GM12874 (cell line): Measurements from ENCODE around the gene HOXB6.

Experiments
- TF ChIP-seq, protein P1 (sequence below): IDR thresholded peaks from 2 replicates; pipeline ENCODE4 v1.5.1; 2011; ENCODE audit warnings: low read depth, mild to moderate bottlenecking, control low read depth, low read length, moderate library complexity; ENCODE audit not compliant: insufficient read depth

Gene HOXB6

GRCh38 chr17:48596735-48597527 lies 7.9 kb downstream of the HOXB6 start:
- TF ChIP-seq, protein P1, sequence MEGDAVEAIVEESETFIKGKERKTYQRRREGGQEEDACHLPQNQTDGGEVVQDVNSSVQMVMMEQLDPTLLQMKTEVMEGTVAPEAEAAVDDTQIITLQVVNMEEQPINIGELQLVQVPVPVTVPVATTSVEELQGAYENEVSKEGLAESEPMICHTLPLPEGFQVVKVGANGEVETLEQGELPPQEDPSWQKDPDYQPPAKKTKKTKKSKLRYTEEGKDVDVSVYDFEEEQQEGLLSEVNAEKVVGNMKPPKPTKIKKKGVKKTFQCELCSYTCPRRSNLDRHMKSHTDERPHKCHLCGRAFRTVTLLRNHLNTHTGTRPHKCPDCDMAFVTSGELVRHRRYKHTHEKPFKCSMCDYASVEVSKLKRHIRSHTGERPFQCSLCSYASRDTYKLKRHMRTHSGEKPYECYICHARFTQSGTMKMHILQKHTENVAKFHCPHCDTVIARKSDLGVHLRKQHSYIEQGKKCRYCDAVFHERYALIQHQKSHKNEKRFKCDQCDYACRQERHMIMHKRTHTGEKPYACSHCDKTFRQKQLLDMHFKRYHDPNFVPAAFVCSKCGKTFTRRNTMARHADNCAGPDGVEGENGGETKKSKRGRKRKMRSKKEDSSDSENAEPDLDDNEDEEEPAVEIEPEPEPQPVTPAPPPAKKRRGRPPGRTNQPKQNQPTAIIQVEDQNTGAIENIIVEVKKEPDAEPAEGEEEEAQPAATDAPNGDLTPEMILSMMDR, result no peak

DNA sequence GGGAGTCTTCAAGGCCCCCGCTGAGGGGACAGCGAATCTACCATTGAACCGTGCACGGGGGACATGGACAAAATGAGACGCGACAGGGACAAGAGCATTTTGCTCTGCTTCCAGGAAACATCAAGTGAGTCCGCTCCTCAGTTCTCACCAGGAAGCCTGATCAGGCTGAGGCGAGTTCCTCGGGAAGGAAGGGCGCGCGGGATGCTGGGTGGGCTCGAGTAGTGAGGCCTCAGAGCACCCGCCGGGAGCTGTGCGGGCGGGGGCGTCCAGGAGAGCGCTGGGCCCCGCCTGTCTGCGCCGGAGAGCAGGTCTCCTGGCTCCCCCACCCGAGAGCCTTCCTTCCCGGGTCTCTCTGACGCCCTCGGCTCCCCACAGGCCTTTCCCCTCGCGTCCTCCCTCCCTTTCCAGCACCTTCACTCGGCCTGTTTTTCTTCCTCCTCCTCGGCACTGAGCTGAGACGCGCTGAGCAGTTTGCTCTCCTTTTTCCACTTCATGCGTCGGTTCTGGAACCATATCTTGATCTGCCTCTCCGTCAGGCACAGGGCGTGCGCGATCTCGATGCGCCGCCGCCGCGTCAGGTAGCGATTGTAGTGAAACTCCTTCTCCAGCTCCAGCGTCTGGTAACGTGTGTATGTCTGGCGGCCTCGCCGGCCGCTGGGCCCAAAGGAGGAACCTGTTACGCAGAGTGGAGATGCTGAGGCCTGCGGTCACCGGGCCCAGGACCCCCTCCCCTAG lies 8.6 kb downstream of the HOXB6 start:
- TF ChIP-seq, protein P1, result no peak

DNA sequence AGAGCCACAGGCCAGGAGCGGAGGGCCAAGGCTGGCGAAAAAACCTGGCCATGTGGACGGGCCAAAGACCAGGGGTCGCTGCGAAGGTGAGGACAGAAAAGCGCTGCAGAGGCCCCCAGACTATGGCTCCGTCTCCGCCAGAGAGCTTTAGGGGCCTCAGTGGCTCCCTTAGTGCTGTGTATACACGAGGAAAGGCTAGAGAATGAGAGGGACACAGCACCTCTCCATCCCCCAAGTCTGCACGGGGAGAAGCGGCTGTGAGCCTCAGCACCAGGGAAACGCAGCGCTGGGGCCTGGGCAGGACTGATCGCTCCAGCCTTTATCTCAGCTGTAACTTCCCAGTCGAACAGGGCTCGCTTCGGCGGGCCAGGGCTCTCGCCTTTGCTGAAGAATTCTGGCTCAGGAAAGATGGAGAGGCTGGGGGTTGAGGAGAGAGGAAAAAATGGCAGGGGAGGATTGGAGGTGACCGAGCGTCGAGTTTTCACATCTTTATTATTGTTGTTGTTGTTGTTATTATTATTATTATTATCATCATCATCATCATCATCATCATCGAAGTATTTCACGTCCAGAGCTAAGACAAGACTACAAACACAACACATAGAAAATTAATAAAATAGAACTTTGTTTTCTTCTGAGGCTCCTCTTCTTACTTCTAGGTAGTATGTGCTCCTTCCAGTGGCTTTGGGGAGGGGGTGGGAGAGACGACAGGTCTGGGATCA lies 9.3 kb downstream of the HOXB6 start:
- TF ChIP-seq, protein P1, result no peak

- TF ChIP-seq, protein P1, result no peak
These were observed 10.1 kb downstream of the HOXB6 start for GRCh38 chr17:48594538-48595277.

DNA sequence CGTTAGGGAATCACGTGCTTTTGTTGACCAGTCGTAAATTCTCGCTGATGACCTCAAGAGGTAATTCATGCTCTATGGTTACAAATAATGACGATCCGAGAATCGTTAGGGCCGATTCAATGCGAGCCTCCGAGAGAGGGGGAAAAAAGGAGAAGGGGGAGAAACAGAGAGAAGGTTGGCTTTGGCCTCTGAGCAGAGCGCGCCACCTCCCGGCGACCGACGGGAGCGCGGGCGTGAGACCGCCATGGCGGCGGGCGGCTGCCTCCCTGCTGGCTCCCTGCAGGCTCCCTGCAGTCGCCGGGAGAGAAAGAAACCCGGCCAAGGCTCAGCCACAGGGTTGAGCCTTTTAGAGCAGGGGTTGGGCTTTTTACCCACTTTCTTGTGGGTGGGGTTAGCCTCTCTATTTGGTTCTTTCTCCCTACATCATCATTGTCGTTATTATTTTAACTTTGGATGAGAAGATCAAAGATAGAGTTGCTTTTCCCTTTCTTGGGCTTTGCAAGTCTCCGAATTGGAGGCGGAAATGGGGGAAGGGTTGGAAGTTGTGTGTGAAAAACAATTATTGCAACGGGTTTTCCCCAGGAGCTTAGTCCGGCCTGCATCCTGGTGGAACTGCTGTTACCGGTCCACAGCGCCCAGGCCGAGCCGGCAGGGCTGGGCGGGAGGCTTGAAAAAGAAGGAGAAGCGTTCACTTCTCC lies 10.8 kb downstream of the HOXB6 start:
- TF ChIP-seq, protein P1, result peak; percentile 98

- TF ChIP-seq, protein P1, result no peak
These were observed 11.5 kb downstream of the HOXB6 start, which contains the start of gene HOXB5 for GRCh38 chr17:48593126-48593829. Gene HOXB5, minus strand, starts transcription at chr17:48593779. Its CDS starts 97 bp downstream, at chr17:48593682.
